ES-I3 (cell line): ENCODE measurements around the gene PEX1.
"Not testable (repeated sequence)": the region's sequence is repeated elsewhere in the genome, so short reads cannot be mapped to it uniquely, and the experiment has no call there.

ENCODE experiments used
- H3K36me3 ChIP-seq: 2 replicates; pipeline ENCODE4 v1.6.1; 2013; ENCODE audit warnings: mild to moderate bottlenecking, low read length, control low read depth, moderate library complexity; ENCODE audit not compliant: insufficient read depth
- H3K4me1 ChIP-seq: 2 replicates; pipeline ENCODE4 v1.6.1; 2013; ENCODE audit warnings: mild to moderate bottlenecking, control low read depth, low read length; ENCODE audit not compliant: insufficient read depth
- H3K9ac ChIP-seq: 2 replicates; pipeline ENCODE4 v1.6.1; 2013; ENCODE audit warnings: low read depth, mild to moderate bottlenecking, low read length, moderate library complexity
- H3K9me3 ChIP-seq: 2 replicates; pipeline ENCODE4 v1.6.1; 2013; ENCODE audit warnings: mild to moderate bottlenecking, low read length, moderate library complexity; ENCODE audit not compliant: control insufficient read depth, insufficient read depth

The PEX1 gene

DNA sequence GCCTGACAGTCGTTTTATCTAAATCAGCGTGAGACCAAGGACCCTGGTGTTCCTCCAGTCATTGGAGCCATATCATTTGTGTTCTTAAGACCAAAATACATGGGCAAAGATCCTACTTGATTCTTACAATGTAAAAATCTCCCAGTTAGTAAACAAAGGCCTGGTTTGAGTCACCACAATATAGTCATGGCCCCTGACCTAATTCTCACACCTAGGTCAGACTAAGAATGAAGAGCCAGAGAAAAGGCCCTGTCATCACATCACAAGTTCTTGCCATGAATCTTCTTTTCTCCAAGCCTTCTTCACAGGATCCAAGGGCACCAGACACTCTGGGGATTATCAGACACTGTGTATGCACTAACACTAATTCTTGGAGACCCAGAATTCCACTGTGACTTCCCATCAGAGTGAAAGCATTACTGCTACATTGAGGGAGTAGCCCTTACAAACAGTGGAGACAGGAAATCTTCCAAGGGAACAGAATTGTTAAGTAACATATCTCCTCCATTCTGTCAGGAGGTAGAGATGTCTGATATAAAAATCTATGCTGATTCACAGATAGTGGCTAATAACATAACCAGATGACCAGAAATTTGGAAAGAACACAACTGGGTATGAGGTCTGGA, 42.9 kb downstream of the PEX1 start:
- no peaks in the 10 kb centered on the region for H3K4me1 ChIP-seq
- peaks cover 5% of the 10 kb centered on the region; the same call in 1 of the 2 replicates for H3K36me3 ChIP-seq
- H3K9ac ChIP-seq: no peak overlapping the region
- no peaks in the 10 kb centered on the region for H3K9me3 ChIP-seq

DNA sequence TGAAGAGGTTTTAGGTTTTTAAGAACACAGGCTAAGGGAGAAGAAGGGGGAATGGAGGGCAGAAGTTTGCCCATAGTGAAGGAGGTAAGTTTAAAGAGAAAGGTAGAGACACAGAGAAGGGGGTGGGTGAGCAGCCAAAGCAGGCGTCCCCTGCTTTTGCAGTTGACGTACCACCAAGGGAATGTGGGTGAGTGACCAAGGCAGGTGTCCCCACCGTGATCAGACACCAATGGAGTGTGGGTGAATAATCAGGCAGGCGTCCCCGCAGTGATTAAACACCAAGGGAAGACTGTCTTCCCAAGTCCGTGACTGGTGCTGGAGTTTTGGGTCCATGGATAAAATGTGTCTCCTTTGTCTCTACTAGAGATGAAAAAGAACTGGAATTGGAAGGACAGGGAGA, 44.1 kb downstream of the PEX1 start:
- H3K9ac ChIP-seq, H3K9me3 ChIP-seq, H3K36me3 ChIP-seq, H3K4me1 ChIP-seq: not testable (repeated sequence)

DNA sequence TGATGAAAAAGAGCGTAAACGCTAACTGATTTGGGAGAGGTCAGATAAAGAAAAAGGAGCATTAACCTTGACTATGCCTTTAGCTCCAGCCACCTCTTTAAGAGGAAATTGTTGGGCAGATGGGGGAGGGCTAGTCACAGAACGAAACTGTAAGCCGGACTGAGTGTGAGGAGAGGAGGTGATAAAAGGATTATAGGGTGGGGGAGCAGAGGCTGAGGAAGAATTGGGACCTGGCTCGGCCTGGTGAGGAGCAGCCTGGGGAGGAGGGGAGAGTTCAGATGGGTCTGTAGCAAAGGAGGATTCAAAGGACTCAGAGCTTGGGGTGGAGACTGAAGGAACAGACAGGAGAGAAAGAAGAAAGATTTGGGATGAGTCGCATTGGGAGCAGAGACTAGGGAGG, 44.7 kb downstream of the PEX1 start:
- H3K36me3 ChIP-seq, H3K9ac ChIP-seq, H3K4me1 ChIP-seq, H3K9me3 ChIP-seq: not testable (repeated sequence)

DNA sequence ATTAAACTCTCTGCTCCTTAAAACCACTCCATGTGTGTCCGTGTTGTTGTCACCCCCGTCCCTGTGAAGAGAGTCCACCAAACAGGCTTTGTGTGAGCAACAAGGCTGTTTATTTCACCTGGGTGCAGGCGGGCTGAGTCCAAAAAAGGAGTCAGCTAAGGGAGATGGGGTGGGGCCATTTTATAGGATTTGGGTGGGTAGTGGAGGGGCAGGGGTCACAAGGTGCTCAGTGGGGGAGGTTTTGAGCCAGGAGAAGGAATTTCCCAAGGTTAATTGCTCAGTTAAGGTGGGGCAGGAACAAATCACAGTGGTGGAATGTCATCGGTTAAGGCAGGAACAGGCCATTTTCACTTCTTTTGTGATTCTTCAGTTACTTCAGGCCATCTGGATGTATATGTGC, 49.2 kb downstream of the PEX1 start:
- H3K36me3 ChIP-seq, H3K9me3 ChIP-seq, H3K9ac ChIP-seq, H3K4me1 ChIP-seq: not testable (repeated sequence)

DNA sequence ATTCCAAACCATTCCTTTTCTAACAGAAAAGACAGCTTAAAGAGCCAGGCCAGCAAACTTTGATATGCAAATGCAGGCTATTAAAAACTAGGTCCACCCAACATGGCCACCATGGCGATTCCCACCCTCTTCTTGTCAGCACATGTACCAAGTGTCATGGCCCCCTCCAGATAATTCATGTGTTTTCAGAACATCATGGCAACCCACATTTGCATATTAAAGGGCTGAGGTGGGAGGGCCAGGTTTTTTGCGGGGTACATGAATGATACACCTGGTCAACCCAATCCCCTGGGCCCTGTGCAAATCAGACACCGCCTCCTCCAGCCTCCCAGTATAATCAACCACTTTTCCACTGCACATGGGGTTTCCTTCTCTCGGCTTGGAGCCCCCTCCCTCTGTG, 49.6 kb downstream of the PEX1 start:
- Histone ChIP-seq H3K36me3 (no peaks in the 10 kb centered on the region), H3K9ac (no peak overlapping the region), H3K4me1 (no peaks in the 10 kb centered on the region), H3K9me3 (no peaks in the 10 kb centered on the region)

DNA sequence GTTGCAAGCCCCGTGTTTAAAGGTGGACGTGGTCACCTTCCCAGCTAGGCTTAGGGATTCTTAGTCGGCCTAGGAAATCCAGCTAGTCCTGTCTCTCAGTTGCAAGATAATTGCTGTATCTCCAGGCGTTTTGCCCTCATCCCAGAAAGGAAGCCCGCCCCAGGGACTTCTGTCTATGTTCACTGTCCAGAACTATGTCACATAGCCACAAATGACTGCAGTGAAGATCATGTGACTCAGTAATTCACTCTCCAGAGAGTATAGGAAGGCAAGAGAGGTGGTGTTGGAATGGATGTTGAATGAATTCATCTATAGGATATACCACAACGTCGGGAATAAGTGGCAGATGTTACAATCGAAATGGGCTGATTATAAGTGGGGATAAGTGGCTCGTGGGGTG, 50.2 kb downstream of the PEX1 start:
- H3K9me3 ChIP-seq: no peaks in the 10 kb centered on the region
- H3K36me3 ChIP-seq: no peaks in the 10 kb centered on the region
- H3K9ac ChIP-seq: no peak overlapping the region
- no peaks in the 10 kb centered on the region for H3K4me1 ChIP-seq

DNA sequence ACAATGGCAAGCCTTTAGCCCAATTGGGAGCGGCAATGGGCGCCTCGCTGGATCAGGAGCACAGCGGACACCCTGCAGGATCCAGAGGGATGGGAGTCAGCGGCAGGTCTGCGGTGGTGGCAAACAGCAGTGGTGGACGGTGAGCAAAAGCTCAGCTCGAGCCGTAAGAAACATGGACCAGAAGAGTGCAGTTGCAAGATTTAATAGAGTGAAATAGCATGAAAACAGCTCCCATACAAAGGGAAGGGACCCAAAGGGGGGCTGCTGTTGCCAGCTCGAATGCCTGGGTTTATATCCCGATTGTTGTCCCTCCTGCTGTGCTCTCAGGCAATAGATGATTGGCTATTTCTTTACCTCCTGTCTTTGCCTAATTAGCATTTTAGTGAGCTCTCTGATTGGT, 50.6 kb downstream of the PEX1 start, which contains the start of gene ERVW-1:
TSS of gene ERVW-1 (minus strand) at position 266 of the 400 bp plus-strand sequence. CDS start 7,565 bp downstream, outside the sequence.
- H3K9ac ChIP-seq, H3K36me3 ChIP-seq, H3K9me3 ChIP-seq, H3K4me1 ChIP-seq: not testable (repeated sequence)

DNA sequence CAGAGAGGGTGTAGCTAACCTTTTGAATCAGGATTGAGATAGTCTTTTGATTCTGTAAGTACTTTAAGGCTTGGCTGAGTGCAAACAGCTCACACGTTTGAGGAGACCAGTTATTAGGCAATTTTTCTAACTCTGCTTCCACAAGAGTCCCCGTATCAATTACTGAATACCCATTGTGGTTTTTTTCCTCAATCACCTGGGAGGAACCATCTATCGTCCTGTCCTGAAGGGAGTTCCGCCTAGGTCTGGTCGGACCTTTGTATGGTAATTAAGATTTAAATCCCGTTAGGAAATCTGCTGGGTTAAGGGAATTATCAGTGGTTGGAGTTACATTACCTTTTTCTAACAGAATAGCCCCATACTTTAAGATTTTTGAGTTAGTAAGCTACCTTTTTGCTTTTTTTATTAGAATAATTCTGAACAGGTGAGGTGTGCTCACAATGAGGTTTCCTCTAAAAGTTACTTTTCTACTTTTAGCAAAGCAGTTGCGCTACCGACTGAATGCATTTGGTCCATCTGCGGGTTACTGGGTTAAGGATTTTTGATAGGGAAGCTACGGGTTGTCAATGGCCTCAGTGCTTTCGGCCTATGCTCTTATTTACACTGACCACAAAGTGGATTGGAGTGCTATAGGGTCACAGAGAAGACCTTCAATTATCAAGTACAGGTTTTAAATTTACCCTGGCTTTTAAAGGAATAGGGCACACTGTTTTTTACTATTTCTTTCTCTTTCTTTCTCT, 52.3 kb downstream of the PEX1 start:
- H3K36me3 ChIP-seq, H3K9me3 ChIP-seq, H3K9ac ChIP-seq, H3K4me1 ChIP-seq: not testable (repeated sequence)

DNA sequence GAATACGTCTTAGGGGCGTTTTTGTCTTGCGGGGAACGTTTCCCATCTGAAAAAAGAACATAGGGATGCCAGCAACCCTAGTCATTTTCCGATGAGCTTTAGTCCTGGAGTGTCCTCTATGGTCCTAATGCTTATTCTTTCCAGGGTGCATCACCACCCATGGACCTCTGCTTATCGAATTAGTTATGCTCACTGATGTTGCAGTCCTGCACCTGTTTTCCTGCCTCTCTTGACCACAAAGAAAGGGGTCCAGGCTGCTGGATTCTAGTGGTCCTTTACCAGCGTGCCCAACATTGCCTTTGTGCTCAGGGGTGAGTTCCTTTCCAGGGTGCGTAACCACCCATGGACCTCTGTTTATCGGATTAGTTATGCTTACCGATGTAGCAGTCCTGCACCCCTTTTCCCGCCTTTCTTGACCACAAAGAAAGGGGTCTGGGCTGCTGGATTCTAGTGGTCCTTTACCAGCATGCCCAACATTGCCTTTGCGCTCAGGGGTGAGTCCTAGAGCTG, 53.0 kb downstream of the PEX1 start:
- not testable (repeated sequence) for H3K9me3 ChIP-seq, H3K9ac ChIP-seq, H3K36me3 ChIP-seq, H3K4me1 ChIP-seq

DNA sequence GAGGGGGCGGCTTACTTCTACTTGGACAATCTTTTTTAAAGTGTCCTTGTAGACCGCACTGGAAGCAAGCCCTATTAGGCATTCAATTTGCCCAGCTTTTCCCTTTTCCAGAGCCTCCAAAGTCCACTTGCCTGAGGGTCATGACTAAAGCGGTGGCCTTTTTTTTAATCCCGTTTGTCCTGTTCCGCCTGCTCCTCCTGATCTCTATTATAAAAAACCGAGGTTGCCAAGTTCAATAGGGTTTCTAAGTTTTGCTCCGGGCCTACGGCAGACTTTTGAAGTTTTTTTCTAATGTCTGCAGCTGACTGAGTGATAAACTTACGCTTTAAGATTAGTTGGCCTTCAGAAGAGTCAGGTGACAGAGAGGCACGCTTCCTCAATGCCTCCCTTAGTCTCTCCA, 54.3 kb downstream of the PEX1 start:
- H3K36me3 ChIP-seq, H3K9ac ChIP-seq, H3K9me3 ChIP-seq, H3K4me1 ChIP-seq: not testable (repeated sequence)

DNA sequence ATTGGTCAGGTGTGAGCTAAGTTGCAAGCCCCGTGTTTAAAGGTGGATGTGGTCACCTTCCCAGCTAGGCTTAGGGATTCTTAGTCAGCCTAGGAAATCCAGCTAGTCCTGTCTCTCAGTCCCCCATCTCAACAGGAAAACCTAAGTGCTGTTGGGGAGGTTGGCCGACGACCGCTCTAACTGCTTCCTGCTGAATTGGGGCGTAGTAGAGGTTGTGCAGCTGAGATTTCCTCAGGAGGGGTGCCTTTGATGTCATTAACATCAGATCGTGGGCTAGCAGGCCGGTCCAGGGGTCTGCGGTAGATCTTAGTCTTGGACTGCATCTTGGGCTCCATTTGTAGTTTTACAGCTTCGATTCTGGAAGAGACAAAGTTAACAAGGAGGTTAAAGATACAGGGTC, 59.7 kb downstream of the PEX1 start:
- H3K36me3 ChIP-seq, H3K9me3 ChIP-seq, H3K4me1 ChIP-seq, H3K9ac ChIP-seq: not testable (repeated sequence)

DNA sequence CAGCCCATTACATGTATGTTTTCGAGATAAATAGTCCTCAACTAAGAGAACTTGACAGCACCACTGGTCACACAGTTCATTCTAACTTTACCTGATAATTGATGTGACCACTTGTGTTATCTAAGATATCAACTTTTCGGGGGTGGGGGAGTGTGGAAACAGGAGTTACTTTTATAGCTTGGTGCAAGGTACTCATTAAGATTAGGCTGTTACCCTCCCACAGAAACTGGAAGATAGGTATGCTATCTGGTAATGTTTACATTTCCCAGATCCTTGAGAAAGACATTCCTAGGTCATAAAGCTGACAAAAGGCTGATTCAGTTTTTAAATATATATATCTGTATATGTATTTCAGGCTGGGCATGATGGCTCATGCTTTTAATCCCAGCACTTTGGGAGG, 61.6 kb downstream of the PEX1 start:
- H3K9ac ChIP-seq: no peak overlapping the region
- no peaks in the 10 kb centered on the region for H3K36me3 ChIP-seq
- no peaks in the 10 kb centered on the region for H3K9me3 ChIP-seq
- no peaks in the 10 kb centered on the region for H3K4me1 ChIP-seq

DNA sequence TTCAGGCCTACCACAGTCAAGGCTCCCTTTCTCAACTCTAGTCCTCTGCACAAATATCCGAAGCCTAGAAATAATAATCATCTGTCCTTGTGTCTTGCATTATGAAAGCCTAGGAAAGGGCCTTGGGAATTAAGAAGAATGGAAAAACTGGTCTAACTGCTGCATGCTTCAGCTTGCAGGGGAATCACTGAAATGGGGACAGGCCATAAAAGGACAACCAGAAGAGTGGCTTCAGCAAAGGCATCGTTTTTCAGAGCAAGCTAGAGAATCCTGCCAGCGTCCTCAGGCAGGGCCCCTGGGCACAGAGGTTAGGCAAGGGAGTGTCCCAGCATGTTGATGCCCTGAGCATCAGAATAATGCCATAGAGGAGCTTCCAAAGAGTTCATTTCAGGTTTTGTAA, 63.8 kb downstream of the PEX1 start:
- Histone ChIP-seq H3K9me3 (no peaks in the 10 kb centered on the region), H3K4me1 (0 out of 2 replicates have a peak, but pooled peaks cover 4% of the 10 kb centered on the region)

DNA sequence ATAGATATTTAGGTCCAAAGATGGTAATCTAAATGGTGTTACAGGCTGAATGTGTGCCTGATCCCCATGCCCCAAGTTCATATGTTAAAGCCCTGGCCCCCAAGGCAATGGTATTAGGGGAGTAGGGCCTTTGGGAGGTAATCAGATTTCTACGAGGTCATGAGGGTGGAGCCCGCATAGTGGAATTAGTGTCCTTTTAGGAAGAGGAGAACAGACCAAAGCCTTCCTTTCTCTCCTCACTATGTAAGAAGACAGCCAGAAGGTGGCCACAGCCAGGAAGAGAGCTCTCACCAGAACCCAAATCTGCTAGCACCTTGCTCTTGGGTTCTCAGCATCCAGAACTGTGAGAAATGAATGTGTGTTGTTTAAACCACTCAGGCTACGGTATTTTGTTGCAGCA, 65.8 kb downstream of the PEX1 start:
- no peaks in the 10 kb centered on the region for H3K36me3 ChIP-seq
- no peak overlapping the region for H3K9ac ChIP-seq
- H3K9me3 ChIP-seq: no peaks in the 10 kb centered on the region
- 0 out of 2 replicates have a peak, but pooled peaks cover 4% of the 10 kb centered on the region for H3K4me1 ChIP-seq

More for the DNA sequence above, 63.8 kb downstream of the PEX1 start:
- Histone ChIP-seq H3K36me3 (no peaks in the 10 kb centered on the region), H3K9ac (no peak overlapping the region)
